A172 (cell line): ENCODE measurements around the gene SH3RF1. TPM values are rescaled to one million over a fixed set of nuclear protein-coding genes. Genes with fewer than 3 reads are reported as not detected.

Experiments
- DNase-seq: peaks from one replicate; pipeline ENCODE4 v3.0.0-alpha.2; 2015; ENCODE audit warnings: low spot score
- total RNA-seq: library from RNA; depleted of rRNA; stranded (reverse); fragments of >200 nt; shearing (Covaris generic); gene quantifications from 2 replicates; pipeline ENCODE4 v1.2.3, GENCODE V29; 2014

Gene SH3RF1
- total RNA-seq, 1 experiment from 2014 or later: 11.0 TPM

GRCh38 chr4:169070895-169071218 lies 199.9 kb downstream of the SH3RF1 start:
- DNase-seq: peak; percentile 63

DNA sequence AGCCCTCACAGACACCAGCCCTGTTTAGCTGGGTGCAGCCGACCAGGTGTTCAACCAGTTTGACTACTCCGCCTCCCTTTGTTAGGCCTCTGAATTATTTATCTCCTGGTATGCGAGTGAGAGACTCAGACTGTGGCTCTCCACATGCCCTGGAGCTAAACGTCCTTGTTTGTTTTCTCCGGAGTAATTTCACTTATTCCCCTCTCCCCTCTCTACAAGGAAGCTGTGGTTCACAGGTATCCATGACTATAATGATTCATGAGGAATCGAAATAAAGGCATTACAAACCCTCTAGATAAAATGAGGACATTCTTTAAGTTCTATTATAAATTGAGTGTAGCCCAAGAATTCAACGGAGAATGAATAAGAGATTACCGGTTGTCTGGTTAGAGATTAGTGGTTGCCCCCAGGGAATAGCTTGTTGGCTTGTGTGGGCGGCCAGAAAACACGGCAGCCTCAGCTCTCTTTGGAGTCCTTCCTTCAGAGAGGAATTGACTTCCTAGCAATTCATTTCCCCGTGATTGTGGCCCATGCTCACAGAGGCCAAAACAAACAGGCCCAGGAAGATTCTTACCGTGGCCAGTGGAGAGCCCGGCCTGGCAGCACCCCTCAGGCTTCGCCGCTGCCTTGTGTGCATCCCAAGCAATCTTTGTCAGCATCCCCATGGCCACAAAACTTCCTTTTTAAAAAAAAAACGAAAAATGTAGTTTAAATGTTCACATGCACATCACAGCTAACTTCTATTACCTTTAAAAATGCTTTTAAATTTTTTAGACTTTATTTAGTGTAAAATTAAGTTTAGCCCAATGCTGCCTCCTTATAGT lies 200.5 kb downstream of the SH3RF1 start:
- DNase-seq: peak; percentile 90

GRCh38 chr4:169068423-169068822 lies 202.3 kb downstream of the SH3RF1 start:
- no peak for DNase-seq

DNA sequence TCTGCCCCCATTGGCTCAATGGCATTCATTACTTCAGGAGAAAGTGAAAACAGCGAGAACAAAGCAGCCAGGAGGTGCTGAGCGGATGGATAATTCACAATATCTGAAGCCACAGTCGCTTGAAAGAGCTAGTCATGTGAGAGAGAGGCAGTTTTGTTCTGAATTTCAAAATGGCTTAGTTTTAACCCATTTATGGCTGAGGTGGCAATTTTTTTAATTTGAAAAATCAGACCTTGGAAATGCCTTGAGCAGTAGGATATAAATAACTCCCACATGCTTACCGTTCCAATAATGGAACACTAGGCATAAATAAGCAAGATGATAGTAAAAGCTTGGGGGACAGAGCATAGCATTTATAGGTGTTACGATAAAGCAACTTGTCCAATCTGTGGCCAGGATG lies 203.8 kb downstream of the SH3RF1 start:
- DNase-seq: no peak

DNA sequence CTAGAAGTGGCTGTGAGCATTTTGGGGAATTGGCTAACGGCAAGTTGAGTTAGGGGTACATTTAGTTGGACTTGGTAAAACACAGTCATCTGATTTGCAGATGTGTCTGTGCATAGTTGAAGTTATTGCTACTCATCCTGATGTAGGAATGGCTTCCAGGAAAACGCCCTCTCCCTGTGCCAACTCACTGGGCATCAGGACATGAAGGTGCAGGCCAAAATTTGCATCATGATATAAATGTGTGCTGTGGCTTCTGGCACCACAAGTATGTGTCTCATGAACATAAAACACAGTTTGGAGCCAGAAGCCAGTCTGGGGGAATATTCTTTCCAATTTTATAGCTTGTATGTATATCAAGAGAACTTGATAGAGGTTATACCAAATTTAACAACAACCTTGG lies 206.5 kb downstream of the SH3RF1 start:
- DNase-seq: no peak

DNA sequence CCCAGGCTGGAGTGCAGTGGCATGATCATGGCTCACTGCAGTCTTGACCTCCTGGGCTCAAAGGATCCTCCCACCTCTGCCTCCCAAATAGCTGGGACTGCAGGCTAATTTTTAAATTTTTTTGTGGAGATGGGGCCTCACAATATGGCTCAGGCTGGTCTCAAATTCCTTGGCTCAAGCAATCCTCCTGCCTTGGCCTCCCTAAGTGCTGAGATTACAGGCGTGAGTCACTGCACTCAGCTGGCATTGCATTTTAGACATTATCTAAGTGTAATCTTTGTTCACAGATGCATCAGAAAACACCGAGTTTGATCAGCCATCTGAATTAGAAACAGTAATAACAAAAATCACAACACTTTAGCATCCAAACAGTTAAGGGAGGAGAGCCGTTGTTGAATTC lies 207.3 kb downstream of the SH3RF1 start:
- DNase-seq: no peak

DNA sequence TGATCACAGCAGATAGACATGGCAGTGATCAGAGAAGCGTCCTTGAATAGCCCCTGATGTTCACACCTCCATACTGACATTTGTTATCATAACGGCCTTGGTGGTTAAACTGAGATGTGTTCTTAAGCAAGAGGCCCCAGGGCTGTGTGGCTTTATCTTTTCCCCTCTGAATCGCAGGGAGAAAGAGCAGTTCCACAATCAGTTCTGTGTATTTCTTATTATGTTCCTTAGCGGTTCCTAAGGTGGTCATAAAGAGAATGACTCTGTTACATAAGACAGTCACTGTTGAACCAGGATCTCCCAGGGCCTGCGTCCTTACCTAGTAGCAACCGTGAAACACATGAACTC lies 207.9 kb downstream of the SH3RF1 start:
- DNase-seq: no peak

DNA sequence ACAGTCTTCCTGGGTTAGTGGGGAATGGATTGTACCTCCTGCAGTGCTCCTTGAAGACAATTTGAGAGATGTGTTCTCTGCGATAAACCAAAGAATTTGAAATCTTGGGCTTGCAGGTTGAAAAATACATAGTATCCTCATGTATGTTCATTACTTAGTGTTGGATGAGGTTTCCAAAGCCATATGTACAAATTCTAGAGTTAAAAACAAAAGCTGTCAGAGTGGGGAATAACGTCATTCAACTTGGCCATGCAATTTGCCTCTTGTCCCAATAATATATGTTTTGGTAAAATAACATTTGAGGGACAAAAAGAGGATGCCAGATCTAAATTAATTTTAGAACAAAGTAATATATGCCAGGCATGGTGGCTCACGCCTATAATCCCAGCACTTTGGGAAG lies 209.4 kb downstream of the SH3RF1 start:
- no peak for DNase-seq

DNA sequence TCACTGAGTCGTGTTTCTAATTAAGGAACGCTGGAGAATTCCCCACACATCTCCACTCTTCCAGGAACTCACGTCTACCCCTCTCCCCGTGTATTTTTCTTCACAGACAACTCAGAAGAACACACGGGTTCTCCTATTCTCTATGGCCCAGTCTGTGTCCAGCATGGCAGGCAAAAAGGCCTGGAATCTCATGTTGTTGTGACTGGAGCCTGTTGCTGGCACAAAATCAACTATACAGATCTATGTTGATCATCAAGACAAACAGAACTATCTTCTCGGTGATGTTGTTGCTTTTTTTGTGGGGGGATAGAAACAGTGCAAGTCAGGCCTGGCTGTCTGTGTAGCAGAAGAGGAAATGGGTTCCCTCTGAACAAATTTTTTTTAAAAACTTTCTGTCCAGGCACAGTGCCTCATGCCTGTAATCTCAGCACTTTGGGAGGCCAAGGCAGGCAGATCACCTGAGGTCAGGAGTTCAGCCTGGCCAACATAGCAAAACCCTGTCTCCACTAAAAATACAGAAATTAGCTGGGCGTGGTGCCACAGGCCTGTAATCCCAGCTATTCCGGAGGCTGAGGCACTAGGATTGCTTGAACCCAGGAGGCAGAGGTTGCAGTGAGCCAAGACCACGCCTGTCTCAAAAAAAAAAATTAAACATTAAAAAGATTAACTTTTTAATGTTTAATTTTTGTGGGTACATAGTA lies 210.2 kb downstream of the SH3RF1 start:
- DNase-seq: no peak

DNA sequence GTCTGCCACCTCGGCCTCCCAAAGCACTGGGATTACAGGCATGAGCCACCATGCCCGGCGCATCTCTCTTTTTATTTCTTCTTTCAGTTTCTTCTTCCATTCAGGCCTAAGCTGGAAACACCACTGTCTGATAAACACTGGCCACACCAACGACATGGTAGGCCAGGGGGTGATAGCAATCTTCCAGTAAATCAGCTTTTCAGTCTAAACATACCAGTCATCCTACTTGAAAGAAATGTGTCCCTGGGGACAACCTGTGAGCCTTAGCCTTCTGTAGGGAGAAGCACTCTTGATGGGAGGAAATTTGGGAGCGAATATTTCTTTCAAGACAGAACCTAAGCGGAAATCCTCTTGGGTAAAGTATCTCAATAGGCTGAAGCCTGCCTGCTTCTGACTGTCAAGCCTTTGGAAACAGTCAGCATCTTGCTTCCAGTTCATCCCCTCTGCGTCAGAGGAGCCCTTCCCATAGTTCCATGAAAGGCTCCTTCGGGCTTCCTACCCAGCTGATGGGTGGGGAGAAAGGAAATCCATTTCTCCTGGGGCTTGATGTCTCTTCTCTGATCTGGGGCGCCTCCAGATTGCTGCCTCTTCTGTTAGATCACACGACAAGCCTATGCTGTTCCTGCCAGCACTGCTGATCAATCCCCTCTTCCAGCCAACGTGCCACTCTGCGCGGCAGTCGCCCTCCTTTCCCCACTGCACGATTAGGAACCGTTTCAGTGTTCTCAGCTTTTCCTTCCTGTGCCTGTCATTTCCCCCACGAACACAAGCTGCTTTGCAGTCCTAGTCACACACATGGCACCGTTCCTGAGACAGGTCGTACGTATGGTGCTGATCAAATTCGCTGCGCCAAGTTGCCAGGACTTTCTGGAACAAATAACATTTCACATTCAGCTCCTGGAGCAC lies 211.2 kb downstream of the SH3RF1 start:
- DNase-seq: no peak

GRCh38 chr4:169058312-169058711 lies 212.4 kb downstream of the SH3RF1 start:
- DNase-seq: no peak

DNA sequence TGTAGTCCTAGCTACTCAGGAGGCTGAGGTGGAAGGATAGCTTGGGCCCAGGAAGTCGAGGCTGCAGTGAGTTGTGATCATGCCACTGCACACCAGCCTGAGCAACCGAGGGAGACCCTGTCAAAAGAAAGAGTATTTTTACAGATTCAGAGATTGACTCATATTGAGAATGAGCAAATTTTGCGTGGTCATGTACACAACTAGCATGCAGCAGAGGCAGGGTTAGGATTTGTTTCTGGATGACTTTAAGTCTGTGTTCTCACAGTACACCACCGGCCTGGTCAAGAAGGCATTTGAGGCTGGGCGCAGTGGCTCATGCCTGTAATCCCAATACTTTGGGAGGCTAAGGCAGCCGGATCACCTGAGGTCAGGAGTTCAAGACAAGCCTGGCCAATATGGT lies 215.9 kb downstream of the SH3RF1 start:
- no peak for DNase-seq

- no peak for DNase-seq
These were observed 218.2 kb downstream of the SH3RF1 start for GRCh38 chr4:169052594-169052945.

GRCh38 chr4:169051761-169052593 lies 218.8 kb downstream of the SH3RF1 start:
- DNase-seq: no peak

DNA sequence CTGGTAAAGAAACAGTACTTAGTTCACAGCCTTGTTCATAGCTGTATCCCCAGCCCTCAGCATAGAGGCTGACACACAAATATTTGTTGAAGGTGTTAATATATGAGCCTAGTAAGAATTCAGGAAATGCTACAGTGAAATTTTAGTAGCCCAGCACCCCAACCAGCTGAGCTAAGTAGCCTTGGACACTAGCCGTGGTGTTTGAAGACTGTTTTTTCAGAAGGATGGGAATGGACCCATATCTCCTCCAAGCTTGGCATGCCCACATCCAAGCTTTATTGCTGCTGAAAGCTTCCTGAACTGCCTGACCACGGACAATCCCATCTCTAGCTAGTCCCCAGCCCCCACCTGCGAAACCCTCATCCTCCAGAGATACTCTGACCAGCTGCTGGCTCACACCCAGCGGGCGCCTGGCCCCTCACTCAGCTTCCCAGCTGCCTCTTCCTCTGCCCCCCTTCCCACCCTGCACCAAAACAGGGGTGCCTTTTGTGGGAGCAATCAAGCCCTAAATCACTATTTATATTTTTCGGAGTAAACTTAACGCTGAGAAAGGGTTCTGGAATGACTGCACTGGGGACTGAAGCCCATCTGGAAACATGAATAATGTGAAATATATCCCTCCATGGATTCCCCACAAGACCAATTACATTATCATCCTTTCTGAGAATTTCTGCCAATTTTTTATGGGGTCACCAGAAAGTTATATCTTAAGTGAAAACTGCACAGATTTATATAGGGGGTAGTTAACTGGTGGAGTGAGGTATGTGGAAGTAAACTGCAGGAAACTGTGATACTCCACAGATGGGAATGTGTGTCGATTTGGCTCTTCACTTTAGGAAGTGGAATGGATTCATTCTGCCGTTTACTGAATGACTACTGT lies 219.6 kb downstream of the SH3RF1 start:
- no peak for DNase-seq

GRCh38 chr4:169050284-169050683 lies 220.5 kb downstream of the SH3RF1 start:
- no peak for DNase-seq

DNA sequence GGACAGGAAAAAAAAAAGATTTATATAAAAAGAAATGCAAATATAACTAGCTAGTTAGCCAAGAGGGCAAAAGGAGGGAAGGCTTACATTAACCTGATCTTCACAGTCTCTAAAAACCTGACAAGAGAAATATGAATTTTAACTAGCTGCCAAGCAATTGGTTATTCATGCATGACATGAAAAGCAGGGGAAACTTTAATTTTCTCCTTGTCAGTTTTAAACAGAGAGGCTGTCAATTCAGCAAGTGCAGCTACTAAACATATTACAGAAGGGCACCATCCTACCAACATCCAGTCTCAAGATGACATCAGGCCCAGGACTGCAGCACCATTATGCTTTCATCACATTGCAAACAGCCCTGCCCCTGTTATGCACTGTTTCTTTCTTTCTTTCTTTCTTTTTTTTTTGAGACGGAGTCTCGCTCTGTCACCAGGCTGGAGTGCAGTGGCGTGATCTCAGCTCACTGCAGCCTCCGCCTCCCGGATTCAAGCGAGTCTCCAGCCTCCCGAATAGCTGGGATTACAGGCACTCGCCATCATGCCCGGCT lies 221.8 kb downstream of the SH3RF1 start:
- DNase-seq: no peak

GRCh38 chr4:169047956-169048355 lies 222.8 kb downstream of the SH3RF1 start:
- no peak for DNase-seq

GRCh38 chr4:169045862-169046584 lies 224.7 kb downstream of the SH3RF1 start:
- DNase-seq: no peak
